GM18858 (cell line): ENCODE results near the gene ZNF513.
"Not testable (repeated sequence)": the region's sequence is repeated elsewhere in the genome, so short reads cannot be mapped to it uniquely, and the experiment has no call there.

Source experiments
- ATAC-seq: cut with Tn5 transposase; IDR thresholded peaks from one replicate; pipeline ENCODE4 v1.9.1; 2021; ENCODE audit not compliant: unreplicated experiment

The ZNF513 gene, protein sequence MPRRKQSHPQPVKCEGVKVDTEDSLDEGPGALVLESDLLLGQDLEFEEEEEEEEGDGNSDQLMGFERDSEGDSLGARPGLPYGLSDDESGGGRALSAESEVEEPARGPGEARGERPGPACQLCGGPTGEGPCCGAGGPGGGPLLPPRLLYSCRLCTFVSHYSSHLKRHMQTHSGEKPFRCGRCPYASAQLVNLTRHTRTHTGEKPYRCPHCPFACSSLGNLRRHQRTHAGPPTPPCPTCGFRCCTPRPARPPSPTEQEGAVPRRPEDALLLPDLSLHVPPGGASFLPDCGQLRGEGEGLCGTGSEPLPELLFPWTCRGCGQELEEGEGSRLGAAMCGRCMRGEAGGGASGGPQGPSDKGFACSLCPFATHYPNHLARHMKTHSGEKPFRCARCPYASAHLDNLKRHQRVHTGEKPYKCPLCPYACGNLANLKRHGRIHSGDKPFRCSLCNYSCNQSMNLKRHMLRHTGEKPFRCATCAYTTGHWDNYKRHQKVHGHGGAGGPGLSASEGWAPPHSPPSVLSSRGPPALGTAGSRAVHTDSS

DNA sequence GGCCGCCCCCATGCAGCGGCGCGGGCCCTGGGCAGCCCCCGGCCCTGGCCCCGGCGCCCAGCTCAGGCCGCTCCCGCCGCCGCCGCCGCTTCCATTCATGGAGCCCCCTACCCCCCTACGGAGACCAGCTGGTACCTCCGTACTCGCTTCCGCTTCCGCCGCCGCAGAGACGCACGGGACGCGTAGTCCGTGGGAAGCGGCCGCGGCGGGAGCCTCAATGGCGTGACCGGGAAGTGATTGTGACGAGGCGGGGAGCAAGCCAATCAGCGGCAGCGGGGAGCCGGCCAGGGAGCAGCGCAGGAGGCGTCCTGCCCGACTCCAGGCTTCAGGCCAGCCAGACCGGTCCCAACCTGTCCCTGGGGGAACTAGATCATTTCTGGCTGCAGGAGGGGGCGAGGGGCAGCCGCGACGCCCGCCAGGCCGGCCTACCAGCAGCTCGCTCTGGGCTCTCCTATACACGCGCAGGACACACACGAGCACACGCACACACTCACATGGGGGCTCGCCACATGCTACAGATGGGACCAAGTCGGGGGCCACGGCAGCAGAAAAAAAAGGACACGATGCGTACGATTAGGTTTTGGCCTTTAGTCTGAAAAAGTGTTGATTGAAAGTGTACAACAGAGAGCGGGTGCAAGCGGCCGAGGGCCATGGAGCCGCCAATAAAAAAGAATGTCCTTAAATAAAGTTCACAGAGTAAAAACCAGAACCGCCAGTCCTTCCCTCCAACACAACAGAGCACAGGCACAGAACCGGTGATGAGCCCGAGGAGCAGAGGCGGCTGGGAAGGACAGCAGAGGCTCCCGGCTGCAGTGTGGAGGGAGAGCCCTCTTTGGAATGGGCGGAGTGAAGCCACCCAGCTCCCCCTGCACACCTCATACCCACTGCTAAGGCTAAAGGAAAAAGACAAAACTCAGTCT lies at the start of gene ZNF513:
Gene ZNF513 (minus strand): TSS at position 109 of the 920 bp plus-strand sequence. CDS start 208 bp downstream, outside the sequence.
- ATAC-seq = peak; percentile 65

DNA sequence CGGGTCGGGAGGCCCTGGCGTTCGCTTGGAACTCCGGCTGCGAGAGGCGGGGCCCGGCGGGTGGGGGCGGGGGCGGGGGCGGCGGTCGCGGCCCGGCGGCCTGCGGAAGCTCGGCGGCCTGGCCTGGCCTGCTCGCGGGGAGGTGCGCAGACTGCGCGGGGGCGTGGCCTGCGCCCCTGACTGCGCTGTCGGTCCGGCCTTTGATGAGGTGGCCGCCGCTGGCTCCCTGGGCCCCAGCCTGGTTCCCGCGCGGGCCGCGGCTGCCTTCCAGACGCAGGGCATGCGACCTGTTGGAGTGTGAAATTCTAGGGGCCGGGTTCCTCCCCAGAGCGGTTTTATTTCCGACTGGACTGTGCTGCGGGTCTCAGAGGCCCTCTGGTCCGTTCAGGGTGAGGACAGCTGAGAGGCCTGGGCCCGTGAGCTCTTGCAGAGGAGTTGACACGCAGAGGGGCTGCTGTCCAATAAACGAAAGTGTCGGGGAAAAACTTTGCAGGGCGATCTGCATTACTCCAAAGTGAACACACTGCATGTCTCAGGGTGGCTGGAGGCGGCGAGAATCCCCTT lies 48.5 kb upstream of the ZNF513 start:
- peak; percentile 55 for ATAC-seq

DNA sequence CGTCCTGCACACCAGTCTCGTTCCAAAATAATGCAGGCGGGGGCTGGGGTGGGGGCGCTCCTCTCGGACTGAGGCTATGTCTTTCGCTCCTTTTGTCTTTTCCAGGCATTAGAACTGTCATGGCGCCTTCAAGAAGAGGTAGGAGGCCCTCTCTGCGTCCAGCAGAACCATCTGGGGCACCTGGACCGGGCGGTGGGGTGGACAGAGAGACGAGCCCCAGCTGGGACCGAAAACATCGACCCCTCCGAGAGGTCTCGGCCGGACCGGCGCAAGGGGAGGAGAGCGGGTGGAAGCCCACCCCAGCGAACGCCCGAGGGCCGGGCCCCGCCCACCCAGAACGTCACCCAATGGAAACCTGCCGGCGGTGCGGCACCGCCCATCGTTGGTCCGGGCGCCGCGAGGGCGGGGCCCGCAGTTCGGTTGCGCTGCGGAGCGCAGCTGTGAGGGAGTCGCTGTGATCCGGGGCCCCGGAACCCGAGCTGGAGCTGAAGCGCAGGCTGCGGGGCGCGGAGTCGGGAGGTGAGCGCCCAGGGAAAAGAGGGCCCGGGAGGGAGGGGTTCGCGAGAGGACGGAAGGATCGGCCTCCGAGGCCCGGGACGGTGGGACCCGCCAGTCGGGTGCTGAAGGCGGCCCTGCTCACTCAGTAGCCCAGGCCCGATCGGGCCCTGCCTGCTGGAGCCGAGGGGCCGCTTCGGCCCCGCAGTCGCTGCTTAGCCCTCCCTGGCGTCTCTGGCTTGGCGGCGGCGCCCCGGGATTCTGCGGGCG lies 47.9 kb upstream of the ZNF513 start, which contains the start of gene NRBP1:
Gene NRBP1 (plus strand): TSS at position 419 of the 765 bp plus-strand sequence. CDS start 4,643 bp downstream, outside the sequence.
- ATAC-seq = peak; percentile 79

DNA sequence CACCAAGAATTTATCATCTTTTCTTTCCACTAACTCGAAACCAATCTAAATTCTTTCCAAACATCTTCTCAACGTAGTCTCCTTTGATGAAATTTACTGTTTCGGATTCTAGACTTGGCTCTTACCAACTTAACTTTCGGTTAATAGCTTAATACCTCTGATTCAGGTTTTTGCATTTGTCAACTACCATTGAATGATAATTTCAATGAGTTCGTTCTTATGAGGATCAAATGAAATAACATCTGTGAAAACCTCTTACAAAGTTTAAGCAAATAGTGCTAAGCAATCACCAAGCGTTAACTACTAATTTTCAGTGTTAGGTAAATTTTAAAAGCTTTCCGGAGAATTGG lies 47.3 kb upstream of the ZNF513 start:
- ATAC-seq = no peak

DNA sequence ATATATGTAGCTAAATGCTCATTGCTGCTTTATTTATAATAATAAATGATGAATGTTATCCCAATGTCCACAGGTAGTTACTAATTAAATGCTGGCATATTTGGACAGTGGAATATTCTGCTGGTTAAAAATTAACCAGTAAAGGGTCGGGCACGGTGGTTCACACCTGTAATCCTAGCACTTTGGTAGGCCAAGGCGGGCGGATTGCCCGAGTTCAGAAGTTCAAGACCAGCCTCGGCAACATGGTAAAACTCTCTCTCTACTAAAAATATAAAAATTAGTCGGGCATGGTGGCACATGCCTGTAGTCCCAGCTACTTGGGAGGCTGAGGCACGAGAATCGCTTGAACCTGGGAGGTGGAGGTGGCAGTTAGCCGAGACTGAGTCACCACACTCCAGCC lies 44.5 kb upstream of the ZNF513 start:
- not testable (repeated sequence) for ATAC-seq

DNA sequence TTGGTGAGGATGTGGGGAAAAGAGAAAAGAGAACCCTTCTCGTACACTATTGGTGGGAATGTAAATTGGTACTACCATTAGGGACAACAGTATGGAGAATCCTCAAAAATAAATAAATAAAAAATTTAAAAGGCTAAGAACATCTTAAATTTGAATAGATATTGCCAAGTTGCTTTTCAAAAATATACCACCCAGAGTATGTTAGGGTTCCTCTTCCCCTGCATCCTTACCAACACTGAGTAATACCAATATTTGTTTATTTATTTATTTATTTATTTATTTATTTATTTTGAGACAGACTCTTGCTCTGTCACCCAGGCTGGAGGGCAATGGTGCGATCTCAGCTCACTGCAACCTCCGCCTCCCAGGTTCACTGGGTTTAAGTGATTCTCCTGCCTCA lies 42.4 kb upstream of the ZNF513 start:
- no peak for ATAC-seq

DNA sequence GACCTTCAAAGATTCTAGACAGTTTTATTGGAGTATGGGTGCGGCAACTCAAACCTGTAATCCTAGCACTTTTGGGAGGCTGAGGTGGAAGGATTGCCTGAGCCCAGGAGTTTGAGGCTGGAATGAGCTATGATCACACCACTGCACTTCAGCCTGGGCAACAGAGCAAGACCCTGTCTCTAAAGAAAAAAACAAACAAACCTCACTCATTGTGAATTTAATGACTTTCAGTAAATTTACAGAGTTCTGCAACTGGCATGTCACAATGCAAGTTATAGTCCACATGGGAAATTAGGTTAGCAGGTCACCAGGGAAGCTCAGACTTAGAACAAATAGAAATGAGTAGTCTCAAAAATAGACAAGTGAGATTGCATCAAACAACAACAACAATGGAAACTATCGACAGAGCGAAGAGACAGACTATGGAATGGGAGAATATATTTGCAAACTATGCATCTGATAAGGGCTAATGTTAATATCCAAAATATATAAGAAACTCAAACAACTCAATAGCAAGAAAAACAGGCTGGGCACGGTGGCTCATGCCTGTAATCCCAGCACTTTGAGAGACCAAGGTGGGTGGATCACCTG lies 41.2 kb upstream of the ZNF513 start:
- ATAC-seq = no peak

DNA sequence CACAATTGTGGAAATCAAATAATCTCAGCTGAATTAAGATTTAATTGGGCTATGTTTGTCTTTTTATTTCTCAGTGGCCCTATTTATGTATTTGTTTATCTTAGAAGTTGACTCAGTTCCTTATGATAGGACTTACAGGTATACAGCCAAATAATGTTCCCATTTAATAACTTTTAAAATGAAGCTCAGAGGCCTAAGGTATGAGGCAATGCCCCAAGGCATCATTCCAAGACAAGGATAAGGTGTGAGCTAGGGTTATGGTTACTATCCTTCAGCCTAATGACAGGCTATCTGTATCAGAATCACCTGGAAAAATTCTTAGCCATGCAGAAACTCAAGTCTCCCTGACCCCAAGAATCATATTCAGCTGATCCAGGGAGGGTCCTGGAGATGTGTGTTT lies 40.5 kb upstream of the ZNF513 start:
- ATAC-seq = no peak

DNA sequence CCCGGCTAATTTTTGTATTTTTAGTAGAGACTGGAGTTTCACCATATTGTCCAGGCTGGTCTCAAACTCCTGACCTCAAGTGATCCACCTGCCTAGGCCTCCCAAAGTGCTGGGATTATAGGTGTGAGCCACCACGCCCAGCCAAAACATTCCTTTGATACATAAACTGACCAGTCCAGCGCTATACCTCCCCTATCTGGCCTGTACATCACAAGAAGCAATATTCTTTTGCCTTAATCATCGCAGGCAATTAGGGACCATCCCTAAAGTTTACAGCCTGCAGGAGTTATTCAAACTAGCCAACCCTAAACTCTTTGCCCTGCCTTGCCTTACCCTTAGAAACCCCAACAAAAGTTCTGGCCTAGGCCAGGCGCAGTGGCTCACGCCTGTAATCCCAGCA lies 35.6 kb upstream of the ZNF513 start:
- no peak for ATAC-seq

DNA sequence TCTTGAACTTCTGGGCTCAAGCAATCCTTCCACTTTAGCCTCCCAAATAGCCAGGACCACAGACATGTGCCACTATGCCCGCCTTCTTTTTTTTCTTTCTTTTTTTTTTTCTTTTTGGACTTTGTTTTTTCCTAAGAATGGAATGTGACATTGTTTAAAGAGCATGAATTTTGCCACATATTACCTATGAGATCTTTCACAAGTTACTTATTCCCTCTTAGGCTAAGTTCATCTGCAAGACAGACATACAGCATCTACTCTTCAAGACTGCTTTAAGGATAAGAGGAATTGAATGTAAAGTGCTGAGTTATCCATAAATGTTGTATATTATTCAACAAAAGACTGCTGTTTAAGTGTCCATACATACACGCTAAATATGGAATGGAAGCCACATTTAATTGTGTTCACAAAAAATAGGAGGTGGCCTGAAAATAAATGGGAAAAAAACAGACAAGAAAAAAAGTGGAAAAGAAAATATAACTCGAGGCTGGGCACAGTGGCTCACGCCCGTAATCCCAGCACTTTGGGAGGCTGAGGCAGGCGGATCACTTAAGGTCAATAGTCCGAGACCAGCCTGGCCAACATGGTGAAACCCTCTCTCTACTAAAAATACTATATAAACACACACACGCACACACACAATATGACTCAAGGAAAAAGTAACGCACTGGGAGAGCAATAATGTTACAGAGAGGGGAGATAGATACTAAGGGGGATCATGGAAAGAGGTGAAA lies 32.1 kb upstream of the ZNF513 start:
- no peak for ATAC-seq

DNA sequence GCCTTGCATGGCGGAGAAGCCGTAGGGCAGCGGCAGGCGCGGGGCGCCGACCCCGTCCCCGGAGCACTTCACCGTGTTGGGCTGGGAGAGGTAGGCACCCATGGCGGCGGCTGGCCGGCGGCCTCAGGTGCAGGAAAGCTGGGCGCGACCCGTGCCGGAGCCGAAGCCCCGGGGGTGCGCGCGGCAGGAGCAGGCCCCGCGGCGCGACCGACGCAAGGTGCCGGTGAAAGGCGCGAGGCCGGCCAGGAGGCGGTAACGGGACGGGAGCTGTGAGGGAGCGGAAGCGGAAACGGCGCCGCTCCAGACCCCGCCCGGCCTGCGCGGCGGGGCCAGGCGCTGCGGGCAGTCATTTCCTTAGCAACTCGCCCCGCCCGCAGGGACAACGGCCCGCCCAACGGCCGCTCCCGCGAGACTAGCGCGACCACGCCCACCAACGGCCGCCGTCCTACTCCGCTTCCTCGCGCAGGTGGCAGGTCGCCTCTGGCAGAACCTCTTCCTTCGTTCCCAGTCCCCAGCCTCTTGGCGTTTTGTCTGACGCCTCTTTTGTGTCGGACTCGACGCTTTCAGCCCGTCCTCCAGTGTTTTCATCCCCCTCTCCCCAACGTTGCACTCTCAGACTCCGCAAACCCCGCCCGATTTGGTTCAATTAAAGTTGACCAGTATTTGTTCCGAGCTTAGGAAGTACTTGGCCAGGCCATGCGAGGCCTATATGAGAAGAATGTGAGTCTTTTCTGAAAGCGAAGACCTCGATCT lies 29.0 kb upstream of the ZNF513 start, which contains the start of gene PPM1G:
Gene PPM1G (minus strand): TSS at position 271 of the 753 bp plus-strand sequence. CDS start 169 bp downstream, at position 102.
- ATAC-seq = peak; percentile 84

DNA sequence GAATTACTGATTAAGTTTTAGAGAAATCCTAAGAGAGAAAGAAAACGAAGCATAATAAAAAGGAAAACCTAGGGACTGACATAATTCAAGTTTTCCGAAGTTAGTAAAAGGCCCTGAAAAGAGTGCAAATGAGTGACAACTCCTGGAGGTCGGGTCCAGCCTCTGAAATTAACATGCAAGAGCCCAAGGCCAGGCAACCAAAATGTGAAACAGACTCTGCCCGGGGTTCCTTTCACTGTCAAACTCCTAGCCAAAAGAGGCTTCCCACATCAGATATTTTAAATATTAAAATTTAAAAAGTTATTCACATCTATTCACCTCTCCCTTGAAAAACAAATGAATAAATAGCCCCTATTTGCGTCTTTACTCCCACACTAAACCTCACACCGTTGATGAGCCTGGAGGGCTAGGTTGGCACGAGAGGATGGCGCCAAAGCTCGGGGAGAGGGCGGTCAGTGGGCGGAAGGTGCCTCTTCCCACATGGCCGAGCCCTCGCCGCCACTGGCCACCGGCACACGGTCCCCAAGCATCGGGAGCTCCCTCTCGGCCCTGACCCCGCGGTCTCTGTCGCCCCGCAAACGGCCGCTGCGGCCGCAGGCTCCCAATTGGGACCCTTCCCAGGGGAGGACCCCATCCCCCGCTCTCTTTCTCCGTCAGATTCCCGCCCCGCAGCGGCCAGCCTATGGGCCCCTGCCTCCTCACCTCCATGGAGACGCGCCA lies 28.2 kb upstream of the ZNF513 start:
- peak; percentile 10 for ATAC-seq

DNA sequence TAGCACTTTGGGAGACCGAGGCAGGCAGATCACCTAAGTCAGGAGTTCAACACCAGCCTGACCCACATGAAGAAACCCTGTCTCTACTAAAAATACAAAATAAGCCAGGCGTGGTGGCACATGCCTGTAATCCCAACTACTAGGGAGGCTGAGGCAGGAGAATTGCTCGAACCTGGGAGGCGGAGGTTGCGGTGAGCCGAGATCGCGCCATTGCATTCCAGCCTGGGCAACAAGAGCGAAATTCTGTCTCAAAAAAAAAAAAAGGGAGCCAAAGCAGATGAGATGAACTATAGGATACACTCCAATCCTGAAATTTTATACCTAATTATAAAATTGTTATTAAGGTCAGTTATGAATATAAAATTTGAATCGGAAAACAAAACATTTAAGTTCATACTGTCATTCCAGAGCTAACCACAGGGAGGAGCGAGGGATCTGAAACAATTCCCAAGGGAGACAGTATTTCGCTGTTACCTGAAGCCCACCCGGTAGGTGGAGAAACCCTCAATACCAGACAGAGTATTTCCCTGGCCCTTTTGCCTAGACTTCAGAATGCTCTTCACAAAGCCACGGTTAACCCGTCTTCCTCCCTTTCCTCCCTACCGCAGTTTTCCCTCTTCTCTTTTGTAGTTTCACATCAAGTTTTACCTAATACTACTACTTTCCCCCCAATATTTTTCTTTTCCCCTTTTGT lies 27.4 kb upstream of the ZNF513 start:
- no peak for ATAC-seq

DNA sequence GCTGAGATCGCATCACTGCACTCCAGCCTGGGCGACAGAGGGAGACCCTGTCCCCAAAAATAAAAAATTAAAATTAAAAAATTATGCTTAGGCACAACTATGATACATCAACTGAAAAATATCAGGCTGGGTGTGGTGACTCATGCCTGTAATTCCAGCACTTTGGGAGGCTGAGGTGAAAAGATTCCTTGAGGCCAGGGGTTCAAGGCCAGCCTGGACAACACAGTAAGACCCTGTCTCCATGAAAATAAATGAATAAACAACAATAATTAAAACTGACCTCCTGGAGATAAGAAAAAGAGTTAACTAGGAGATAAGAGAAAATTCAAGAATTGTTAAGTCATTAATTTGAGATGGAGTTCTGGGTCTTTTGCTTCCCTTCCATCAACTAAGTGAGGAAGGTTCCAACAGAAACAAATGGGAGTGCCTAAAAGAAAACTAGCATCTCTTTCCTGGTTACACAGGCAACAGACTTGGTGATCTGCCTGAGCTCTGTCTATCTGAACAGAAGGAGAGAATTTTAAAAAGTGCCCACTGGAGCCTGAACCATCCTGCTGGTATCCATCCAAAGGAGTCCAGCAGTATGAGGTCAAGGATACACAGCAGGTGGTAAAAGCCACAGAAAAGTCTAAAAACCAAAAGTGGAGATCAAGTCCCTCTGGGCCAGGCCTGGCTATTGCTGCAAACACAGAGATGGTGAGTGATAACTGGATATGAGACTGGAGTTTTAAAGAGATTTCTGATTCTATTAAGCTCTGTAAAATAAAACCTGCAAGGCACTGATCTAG lies 20.0 kb upstream of the ZNF513 start:
- no peak for ATAC-seq

DNA sequence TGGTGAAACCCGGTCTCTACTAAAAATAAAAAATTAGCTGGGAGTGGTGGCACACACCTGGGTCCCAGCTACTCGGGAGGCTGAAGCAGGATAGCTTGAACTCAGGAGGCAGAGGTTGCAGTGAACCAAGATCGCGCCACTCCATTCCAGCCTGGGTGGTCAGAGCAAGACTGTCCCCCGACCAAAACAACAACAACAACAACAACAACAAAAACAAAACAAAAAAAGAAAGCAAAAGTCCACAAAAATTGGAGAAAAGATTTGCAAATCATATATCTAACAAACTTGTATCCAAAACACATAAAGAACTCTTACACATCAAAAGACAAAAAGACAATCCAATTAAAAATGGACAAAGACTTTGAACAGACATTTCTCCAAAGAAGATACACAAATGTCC lies 18.4 kb upstream of the ZNF513 start:
- no peak for ATAC-seq

DNA sequence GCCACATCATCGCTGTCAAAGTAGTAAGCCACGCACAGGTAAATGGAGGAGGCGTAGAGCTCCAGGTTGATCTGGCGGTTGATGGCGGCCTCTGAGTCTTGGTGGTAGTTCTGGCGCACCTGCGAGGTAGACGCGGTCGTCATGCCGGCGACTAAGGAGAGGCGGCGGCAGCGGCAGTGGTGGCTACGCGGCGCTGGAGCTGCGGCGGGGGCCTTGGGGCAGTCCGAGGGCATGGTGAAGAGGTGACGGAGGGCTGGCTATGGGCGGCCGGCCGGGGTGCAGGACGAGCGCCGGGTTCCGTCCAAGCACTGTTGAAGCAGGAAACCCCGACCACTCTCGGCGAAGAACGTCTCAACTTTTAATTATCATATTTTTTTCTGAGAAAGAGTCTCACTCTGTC lies 12.7 kb upstream of the ZNF513 start:
- no peak for ATAC-seq
